ENCODE results near the gene BHLHE41. TPM values are rescaled to one million over a fixed set of nuclear protein-coding genes. Genes with fewer than 3 reads are reported as not detected.

BHLHE41 gene
- total RNA-seq, 1 donor from 2014 or later = 2.9 TPM

DNA sequence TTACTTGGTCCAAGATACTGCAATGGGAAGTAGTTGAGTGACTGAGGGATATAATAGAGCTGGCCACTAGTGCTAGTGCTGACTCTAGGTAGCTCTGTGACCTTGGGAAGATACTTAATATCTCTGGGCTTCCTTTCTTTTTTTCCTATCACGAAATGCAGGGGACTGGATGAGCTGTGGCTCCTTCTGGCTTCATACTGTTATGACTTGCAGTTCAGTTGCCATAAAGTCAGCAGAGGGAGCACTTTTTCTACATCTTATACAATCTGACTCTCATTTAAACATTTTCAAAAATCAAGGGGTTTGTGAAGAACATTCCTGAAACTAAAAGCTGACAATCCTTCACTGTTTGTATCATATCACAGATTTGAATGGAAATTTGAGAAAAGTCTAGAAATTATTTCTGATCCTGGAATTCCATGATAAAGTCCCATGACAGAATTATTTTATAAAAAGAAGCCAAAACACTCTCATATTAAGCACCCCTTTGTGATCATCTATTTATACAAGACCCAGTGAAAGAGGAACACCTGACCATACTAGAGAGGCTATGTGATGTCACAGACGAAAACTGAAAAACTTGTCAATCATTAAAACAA lies 5.3 kb downstream of the BHLHE41 start:
- Histone ChIP-seq H3K4me3 (no peak overlapping the region), H3K36me3 (no peaks in the 10 kb centered on the region), H3K9me3 (no peaks in the 10 kb centered on the region), H3K4me1 (peaks cover 0 to 32% of the 10 kb centered on the region in 2 donors), H3K27me3 (no peaks in the 10 kb centered on the region), H3K27ac (peak overlapping the region; percentile 57 to 98)
- DNase-seq (ENCODE audit: low spot score in 2 of 2) = no peak
- intact Hi-C loops (cut with DNase I) = loop anchor here (10.0 kb wide), 2 partner anchors 815 to 925 kb away; partner anchors contain the start of genes DNAI7, ETFRF1, FGFR1OP2 and INTS13
- TF ChIP-seq CTCF (IDR thresholded peaks at IDR 0.05) = peak; percentile 49 to 54 (median 51)

DNA sequence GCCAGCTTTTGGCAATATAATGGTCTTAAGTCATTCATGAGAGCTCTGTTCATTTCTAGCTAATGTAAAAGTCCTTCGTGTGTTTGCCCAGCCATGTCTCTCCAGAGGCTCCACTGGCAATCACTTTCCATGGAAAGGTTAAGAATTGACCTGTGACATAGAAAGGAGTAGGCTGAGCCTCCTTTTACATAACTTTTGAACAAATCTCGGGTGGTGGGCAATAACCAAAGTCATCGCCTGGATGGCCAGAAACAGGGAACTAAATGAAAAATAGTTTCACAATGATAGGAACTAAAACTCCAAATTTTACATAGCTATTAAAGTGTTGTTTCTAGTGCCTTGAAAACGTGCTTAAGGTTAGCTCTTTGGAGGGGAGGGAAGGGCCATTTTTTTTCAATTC lies 6.5 kb downstream of the BHLHE41 start:
- Histone ChIP-seq H3K9me3 (no peaks in the 10 kb centered on the region), H3K4me3 (no peak overlapping the region), H3K36me3 (no peaks in the 10 kb centered on the region), H3K27ac (peak overlapping the region; percentile 34 to 98), H3K27me3 (no peaks in the 10 kb centered on the region), H3K4me1 (peaks cover 0 to 29% of the 10 kb centered on the region in 2 donors)
- no peak for TF ChIP-seq CTCF (IDR thresholded peaks at IDR 0.05)
- intact Hi-C loops (cut with DNase I) = loop anchor here (10.0 kb wide), 2 partner anchors 816 to 924 kb away; partner anchors contain the start of genes DNAI7, ETFRF1, FGFR1OP2 and INTS13
- no peak for DNase-seq (ENCODE audit: low spot score in 2 of 2)

DNA sequence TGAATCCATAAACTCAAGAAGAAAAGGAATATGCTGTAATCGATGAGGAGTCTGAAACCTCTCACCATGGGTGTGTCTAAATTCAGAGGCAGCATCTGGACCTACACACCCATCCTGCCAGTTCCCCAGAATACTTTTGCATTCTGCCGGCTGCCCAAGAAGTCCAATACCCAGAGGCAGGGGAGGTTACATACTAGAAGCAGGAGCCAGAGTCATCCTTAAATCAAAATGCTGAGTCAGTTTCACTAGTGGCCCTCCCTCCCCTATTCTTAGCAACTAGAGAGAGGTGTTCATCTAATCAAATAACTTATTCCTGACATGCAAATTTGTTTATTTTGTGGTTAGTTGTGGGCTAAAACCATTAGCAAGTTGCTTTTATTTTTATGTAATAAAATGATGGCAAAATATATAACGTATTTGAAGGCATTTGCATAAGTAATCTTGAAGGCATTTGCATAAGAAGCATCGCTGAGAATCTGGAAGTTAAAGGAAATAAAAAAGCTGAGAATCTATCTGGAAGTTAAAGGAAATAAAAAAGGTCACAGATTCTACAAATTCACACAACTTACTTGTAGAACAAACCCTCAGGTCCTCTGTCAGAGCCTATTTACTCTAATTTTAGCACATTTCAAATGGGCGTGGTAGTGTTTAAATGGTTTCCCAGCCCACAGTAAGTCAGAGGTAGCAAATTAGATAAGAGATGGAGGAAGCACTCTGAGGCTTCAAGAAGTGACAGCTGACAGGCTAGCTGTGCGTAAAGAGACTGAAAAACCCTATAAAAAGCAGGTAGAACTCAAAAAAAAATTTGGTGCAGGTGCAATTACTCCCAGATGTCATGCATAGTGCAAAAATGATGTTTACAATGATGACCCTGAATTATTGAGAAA lies 7.8 kb downstream of the BHLHE41 start:
- Histone ChIP-seq H3K4me3 (no peak overlapping the region), H3K9me3 (no peaks in the 10 kb centered on the region), H3K27ac (peak overlapping the region; percentile 3 to 53), H3K27me3 (no peaks in the 10 kb centered on the region), H3K36me3 (no peaks in the 10 kb centered on the region), H3K4me1 (peaks cover 0 to 35% of the 10 kb centered on the region in 2 donors)
- no peak for TF ChIP-seq CTCF (IDR thresholded peaks at IDR 0.05)
- no peak for DNase-seq (ENCODE audit: low spot score in 2 of 2)
- intact Hi-C loops (cut with DNase I) = loop anchor here (10.0 kb wide), 2 partner anchors 818 to 922 kb away; partner anchors contain the start of genes DNAI7, ETFRF1, FGFR1OP2 and INTS13

DNA sequence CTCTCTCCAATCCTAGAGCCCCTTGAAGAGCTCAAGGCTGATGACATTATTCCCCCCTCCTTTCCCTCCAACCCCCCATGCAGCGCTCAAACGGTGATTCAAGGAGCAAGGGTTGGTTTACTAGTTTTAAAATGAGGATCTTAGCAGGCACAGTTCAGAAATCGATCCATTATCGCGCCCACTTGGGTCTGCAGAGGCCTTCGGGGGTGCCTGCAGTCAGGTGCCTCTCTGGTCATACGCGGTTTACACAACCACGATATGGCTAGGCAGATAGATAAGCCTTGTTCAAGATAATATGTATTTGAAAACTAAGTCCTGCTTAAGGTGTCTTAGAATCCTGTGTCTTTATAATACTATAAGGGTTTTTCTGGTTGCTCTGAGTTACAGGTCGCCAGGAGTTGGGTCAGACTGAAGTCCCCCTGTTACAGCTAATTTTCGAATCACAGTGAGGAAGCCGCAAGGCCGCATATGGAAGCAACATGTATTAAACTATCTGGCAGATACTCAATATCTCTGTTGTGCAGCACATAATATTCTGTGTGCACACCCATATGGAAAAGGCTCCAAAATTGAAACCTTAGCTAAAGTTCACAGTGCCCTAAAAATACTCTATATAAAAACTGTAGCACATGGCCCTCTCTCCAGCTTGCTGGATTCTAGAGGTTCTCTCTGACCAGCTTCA lies 10.0 kb downstream of the BHLHE41 start:
- H3K4me3 ChIP-seq = peak overlapping the region; percentile 57
- intact Hi-C loops (cut with DNase I) = loop anchor here (1.0 to 10.0 kb wide), 7 partner anchors 7 to 920 kb away; partner anchors contain the start of genes DNAI7, ETFRF1, FGFR1OP2 and INTS13
- peaks cover 0 to 24% of the 10 kb centered on the region in 2 donors for H3K4me1 ChIP-seq
- H3K9me3 ChIP-seq = no peaks in the 10 kb centered on the region
- no peaks in the 10 kb centered on the region for H3K36me3 ChIP-seq
- no peak for DNase-seq (ENCODE audit: low spot score in 2 of 2)
- no peak for TF ChIP-seq CTCF (IDR thresholded peaks at IDR 0.05)
- H3K27ac ChIP-seq = peak overlapping the region; percentile 89 to 92
- H3K27me3 ChIP-seq = no peaks in the 10 kb centered on the region

Measured in ascending aorta (tissue), 2 donors.